GM23248 (cell line): ENCODE results near the gene NPR2. TPM values are rescaled to one million over a fixed set of nuclear protein-coding genes. Genes with fewer than 3 reads are reported as not detected.

ENCODE experiments used
- DNase-seq: peaks from one replicate; pipeline ENCODE4 v3.0.0-alpha.2; 2015
- H2AFZ ChIP-seq: fragments of 200-600 bp; sonication (generic); 2 replicates; pipeline ENCODE4 v1.6.1; 2016; ENCODE audit warnings: antibody characterized with exemption
- H3F3A ChIP-seq: fragments of 200-600 bp; sonication (generic); 2 replicates; pipeline ENCODE4 v1.6.1; 2016; ENCODE audit warnings: mild to moderate bottlenecking, antibody characterized with exemption, mixed run types; ENCODE audit not compliant: insufficient read depth
- H3K27ac ChIP-seq: fragments of 200-600 bp; sonication (generic); 2 replicates; pipeline ENCODE4 v1.5.1; 2016; ENCODE audit warnings: mild to moderate bottlenecking
- H3K27me3 ChIP-seq: fragments of 200-600 bp; sonication (generic); replicated peaks from 2 replicates; pipeline ENCODE4 v1.6.1; 2016; ENCODE audit warnings: mild to moderate bottlenecking; ENCODE audit not compliant: insufficient read depth
- H3K36me3 ChIP-seq: fragments of 200-600 bp; sonication (generic); 2 replicates; pipeline ENCODE4 v1.6.1; 2016; ENCODE audit warnings: low read depth, mild to moderate bottlenecking
- H3K4me1 ChIP-seq: fragments of 200-600 bp; sonication (generic); 2 replicates; pipeline ENCODE4 v1.6.1; 2016; ENCODE audit warnings: mild to moderate bottlenecking; ENCODE audit not compliant: insufficient read depth
- H3K4me2 ChIP-seq: fragments of 200-600 bp; sonication (generic); one replicate; pipeline ENCODE4 v1.6.1; 2016; ENCODE audit warnings: mild to moderate bottlenecking; ENCODE audit not compliant: unreplicated experiment
- H3K4me3 ChIP-seq: fragments of 200-600 bp; sonication (generic); 2 replicates; pipeline ENCODE4 v1.5.1; 2016; ENCODE audit warnings: mild to moderate bottlenecking
- H3K79me2 ChIP-seq: fragments of 200-600 bp; sonication (generic); 2 replicates; pipeline ENCODE4 v1.6.1; 2016; ENCODE audit warnings: mild to moderate bottlenecking; ENCODE audit not compliant: insufficient read depth
- H3K9ac ChIP-seq: fragments of 200-600 bp; sonication (generic); 2 replicates; pipeline ENCODE4 v1.6.1; 2016; ENCODE audit warnings: mild to moderate bottlenecking
- H3K9me2 ChIP-seq: fragments of 200-600 bp; sonication (generic); 2 replicates; pipeline ENCODE4 v1.6.1; 2016; ENCODE audit warnings: mixed run types, mild to moderate bottlenecking, moderate library complexity; ENCODE audit not compliant: insufficient read depth
- H3K9me3 ChIP-seq: fragments of 200-600 bp; sonication (generic); one replicate; pipeline ENCODE4 v1.6.1; 2017; ENCODE audit warnings: low read depth
- H4K20me1 ChIP-seq: fragments of 200-600 bp; sonication (generic); 2 replicates; pipeline ENCODE4 v1.6.0; 2016; ENCODE audit not compliant: insufficient read depth
- EZH2 ChIP-seq: fragments of 200-600 bp; sonication (generic); IDR thresholded peaks from 2 replicates; pipeline ENCODE4 v1.6.1; 2018; ENCODE audit warnings: antibody characterized with exemption, mild to moderate bottlenecking; ENCODE audit not compliant: insufficient read depth, poor library complexity, severe bottlenecking
- EZH2phosphoT487 ChIP-seq: fragments of 200-600 bp; sonication (generic); IDR thresholded peaks from 2 replicates; pipeline ENCODE4 v1.6.1; 2018; ENCODE audit warnings: antibody characterized with exemption, moderate library complexity, mild to moderate bottlenecking, low read depth; ENCODE audit not compliant: insufficient read depth
- WGBS, 2 experiments: methylation state at CpG; one replicate each; pipeline ENCODE4 v1.1.6; 2015 to 2017; ENCODE audit warnings: low lambda C conversion rate in 2 of 2, low coverage in 1 of 2; ENCODE audit errors: missing lambda C conversion rate in 2 of 2; 5-methylcytosine and 5-hydroxymethylcytosine counted together
- in situ Hi-C: fragments of 300-500 bp; cut with MboI; formaldehyde crosslinking; loops from 2 replicates; pipeline ENCODE4 v1.15.0; 2020
- polyA plus RNA-seq: library from polyadenylated mRNA; unstranded; fragments of >200 nt; fragmentation: Nextera tagmentation; extraction: Ambion mirVana; gene quantifications from 2 replicates; pipeline ENCODE4 v1.2.1, GENCODE V29; 2016
- total RNA-seq: library from RNA; depleted of rRNA; stranded (reverse); fragments of >200 nt; shearing (Covaris generic); gene quantifications from 2 replicates; pipeline ENCODE4 v1.2.3, GENCODE V29; 2014

NPR2 gene
- total and polyA plus RNA-seq, 2 experiments from 2014 or later, result 11.8 to 26.9 TPM

DNA sequence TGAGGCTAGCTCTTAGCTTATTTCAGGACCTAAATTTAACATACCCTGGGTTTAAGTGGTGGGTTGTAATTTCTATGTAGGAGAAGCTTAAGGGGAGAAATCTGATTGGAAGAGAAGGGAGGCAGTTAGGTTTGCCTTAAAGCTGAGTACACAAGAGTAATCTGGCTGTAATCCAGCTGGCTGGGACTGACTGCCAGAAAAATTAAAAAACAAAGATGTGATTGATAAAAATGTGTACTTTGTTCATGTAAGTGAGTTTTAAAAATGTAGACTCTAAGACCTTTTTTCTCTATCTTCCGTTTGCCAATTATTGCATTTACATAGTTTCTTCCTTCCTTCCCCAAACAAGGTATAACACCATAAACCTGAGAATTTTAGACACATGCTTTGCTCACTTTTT lies 19.9 kb upstream of the NPR2 start:
- H3K27ac ChIP-seq, result no peak overlapping the region
- no peak overlapping the region for H3K4me2 ChIP-seq
- DNase-seq, result peak; percentile 34
- no peak overlapping the region for H3K4me3 ChIP-seq
- no peaks in the 10 kb centered on the region for H3K9me2 ChIP-seq
- no peak for TF ChIP-seq EZH2
- no peak for TF ChIP-seq EZH2phosphoT487
- H4K20me1 ChIP-seq, result no peaks in the 10 kb centered on the region
- H3F3A ChIP-seq, result peaks cover 7% of the 10 kb centered on the region; the same call in 1 of the 2 replicates
- H3K9me3 ChIP-seq, result no peaks in the 10 kb centered on the region
- no peaks in the 10 kb centered on the region for H3K79me2 ChIP-seq
- H3K36me3 ChIP-seq, result no peaks in the 10 kb centered on the region
- H3K27me3 ChIP-seq, result peaks cover 5% of the 10 kb centered on the region
- no peak overlapping the region for H3K9ac ChIP-seq
- H3K4me1 ChIP-seq, result peaks cover 7% of the 10 kb centered on the region
- 20 to 27% methylated on average over 1 of the region's 1 CpG for WGBS, 2 experiments
- no peak overlapping the region for H2AFZ ChIP-seq
- in situ Hi-C loops, result no loop called here

- no peaks in the 10 kb centered on the region for H3K36me3 ChIP-seq
- peaks cover 7% of the 10 kb centered on the region for H3K4me1 ChIP-seq
- no peak for DNase-seq
- no peak overlapping the region for H3K4me2 ChIP-seq
- no peak overlapping the region for H2AFZ ChIP-seq
- H4K20me1 ChIP-seq, result no peaks in the 10 kb centered on the region
- no peaks in the 10 kb centered on the region for H3K9me2 ChIP-seq
- 51 to 57% methylated on average over 3 of the region's 3 CpGs for WGBS, 2 experiments
- H3K4me3 ChIP-seq, result no peak overlapping the region
- no peaks in the 10 kb centered on the region for H3K79me2 ChIP-seq
- in situ Hi-C loops, result no loop called here
- peaks cover 5% of the 10 kb centered on the region for H3K27me3 ChIP-seq
- TF ChIP-seq EZH2, result no peak
- TF ChIP-seq EZH2phosphoT487, result no peak
- H3F3A ChIP-seq, result peaks cover 7% of the 10 kb centered on the region; the same call in 1 of the 2 replicates
- H3K27ac ChIP-seq, result no peak overlapping the region
- H3K9ac ChIP-seq, result no peak overlapping the region
- no peaks in the 10 kb centered on the region for H3K9me3 ChIP-seq
Observed at GRCh38 chr9:35771943-35772342, 19.4 kb upstream of the NPR2 start.

GRCh38 chr9:35774907-35775635 lies 16.3 kb upstream of the NPR2 start:
- Histone ChIP-seq H3K36me3 (no peaks in the 10 kb centered on the region), H3K4me3 (no peak overlapping the region), H3K27ac (no peak overlapping the region), H3K79me2 (no peaks in the 10 kb centered on the region), H3K4me1 (peaks cover 7% of the 10 kb centered on the region), H3K9me3 (no peaks in the 10 kb centered on the region), H3K4me2 (no peak overlapping the region), H3F3A (peaks cover 7% of the 10 kb centered on the region; the same call in 1 of the 2 replicates), H4K20me1 (no peaks in the 10 kb centered on the region), H3K9ac (no peak overlapping the region), H3K9me2 (no peaks in the 10 kb centered on the region), H3K27me3 (peaks cover 21% of the 10 kb centered on the region), H2AFZ (no peak overlapping the region)
- no peak for DNase-seq
- 77 to 79% methylated on average over 7 of the region's 7 CpGs for WGBS, 2 experiments
- in situ Hi-C loops, result no loop called here
- TF ChIP-seq EZH2 (no peak), EZH2phosphoT487 (no peak)

- Histone ChIP-seq H3K4me3 (no peak overlapping the region), H3K27me3 (peaks cover 27% of the 10 kb centered on the region), H3K4me2 (no peak overlapping the region), H3K9ac (no peak overlapping the region), H3K27ac (no peak overlapping the region), H3F3A (peaks cover 7% of the 10 kb centered on the region; the same call in 1 of the 2 replicates), H3K4me1 (peaks cover 7% of the 10 kb centered on the region), H4K20me1 (no peaks in the 10 kb centered on the region), H3K9me2 (no peaks in the 10 kb centered on the region), H3K79me2 (no peaks in the 10 kb centered on the region), H3K9me3 (no peaks in the 10 kb centered on the region), H2AFZ (no peak overlapping the region), H3K36me3 (no peaks in the 10 kb centered on the region)
- in situ Hi-C loops, result no loop called here
- TF ChIP-seq EZH2phosphoT487, result no peak
- TF ChIP-seq EZH2, result no peak
- 82 to 94% methylated on average over 4 of the region's 4 CpGs for WGBS, 2 experiments
- no peak for DNase-seq
Observed at GRCh38 chr9:35776018-35776417, 15.4 kb upstream of the NPR2 start.
